Hepatocyte (in vitro differentiated cells): Measurements from ENCODE around the gene LTK. TPM values are rescaled to one million over a fixed set of nuclear protein-coding genes. Genes with fewer than 3 reads are reported as not detected.

Experiments used
- DNase-seq: peaks from one replicate; pipeline ENCODE4 v3.0.0-alpha.2; 2016; ENCODE audit warnings: low spot score
- H2AFZ ChIP-seq: fragments of 200-600 bp; sonication (generic); 2 replicates; pipeline ENCODE4 v1.6.0; 2016; ENCODE audit warnings: antibody characterized with exemption, mild to moderate bottlenecking
- H3K27ac ChIP-seq: fragments of 200-600 bp; sonication (generic); 2 replicates; pipeline ENCODE4 v1.5.1; 2016; ENCODE audit warnings: mild to moderate bottlenecking
- H3K27me3 ChIP-seq: fragments of 200-600 bp; sonication (generic); 2 replicates; pipeline ENCODE4 v1.6.1; 2016
- H3K36me3 ChIP-seq: fragments of 200-600 bp; sonication (generic); replicated peaks from 2 replicates; pipeline ENCODE4 v1.5.1; 2016; ENCODE audit warnings: low read depth; ENCODE audit not compliant: insufficient read depth
- H3K4me1 ChIP-seq: fragments of 200-600 bp; sonication (generic); 2 replicates; pipeline ENCODE4 v1.5.1; 2016; ENCODE audit warnings: mild to moderate bottlenecking, moderate library complexity; ENCODE audit not compliant: insufficient read depth
- H3K4me2 ChIP-seq: fragments of 200-600 bp; sonication (generic); 2 replicates; pipeline ENCODE4 v1.6.0; 2016
- H3K4me3 ChIP-seq: fragments of 200-600 bp; sonication (generic); 2 replicates; pipeline ENCODE4 v1.5.1; 2016; ENCODE audit warnings: mild to moderate bottlenecking
- H3K79me2 ChIP-seq: fragments of 200-600 bp; sonication (generic); 2 replicates; pipeline ENCODE4 v1.6.0; 2017; ENCODE audit warnings: mild to moderate bottlenecking
- H3K9me2 ChIP-seq: fragments of 200-600 bp; sonication (generic); replicated peaks from 2 replicates; pipeline ENCODE4 v1.6.0; 2017; ENCODE audit warnings: mild to moderate bottlenecking; ENCODE audit not compliant: insufficient read depth
- H3K9me3 ChIP-seq: fragments of 200-600 bp; sonication (generic); 2 replicates; pipeline ENCODE4 v1.5.1; 2016; ENCODE audit warnings: low read depth, mild to moderate bottlenecking
- H4K20me1 ChIP-seq: fragments of 200-600 bp; sonication (generic); 2 replicates; pipeline ENCODE4 v1.6.0; 2016; ENCODE audit warnings: mild to moderate bottlenecking; ENCODE audit not compliant: insufficient read depth, poor library complexity, severe bottlenecking
- EZH2 ChIP-seq: fragments of 200-600 bp; sonication (generic); IDR thresholded peaks from 2 replicates; pipeline ENCODE4 v1.6.1; 2016; ENCODE audit warnings: antibody characterized with exemption, mild to moderate bottlenecking, borderline replicate concordance
- EZH2phosphoT487 ChIP-seq: fragments of 200-600 bp; sonication (generic); IDR thresholded peaks from one replicate; pipeline ENCODE4 v1.6.1; 2018; ENCODE audit warnings: antibody characterized with exemption, mild to moderate bottlenecking, low read depth, moderate library complexity; ENCODE audit not compliant: unreplicated experiment, severe bottlenecking
- WGBS: methylation state at CpG from one replicate; pipeline ENCODE4 v1.1.6; 2016; ENCODE audit warnings: low lambda C conversion rate; ENCODE audit errors: missing lambda C conversion rate; 5-methylcytosine and 5-hydroxymethylcytosine counted together
- polyA plus RNA-seq: library from polyadenylated mRNA; unstranded; fragments of >200 nt; fragmentation: Nextera tagmentation; extraction: Ambion mirVana; gene quantifications from 2 replicates; pipeline ENCODE4 v1.2.1, GENCODE V29; 2016
- total RNA-seq: library from RNA; depleted of rRNA; stranded (reverse); fragments of >200 nt; gene quantifications from 2 replicates; pipeline ENCODE4 v1.2.3, GENCODE V29; 2014
- TF ChIP-seq, protein P1 (sequence below): fragments of 200-600 bp; sonication (generic); IDR thresholded peaks from 2 replicates; pipeline ENCODE4 v1.5.1; 2016; ENCODE audit warnings: antibody characterized with exemption, mild to moderate bottlenecking; ENCODE audit not compliant: poor library complexity

The LTK gene
- total and polyA plus RNA-seq, 2 experiments from 2014 or later = 0.83 to 1.2 TPM

GRCh38 chr15:41484937-41485625, 28.5 kb downstream of the LTK start:
- Histone ChIP-seq H3K4me1 (peaks cover 32% of the 10 kb centered on the region), H4K20me1 (no peaks in the 10 kb centered on the region), H3K27me3 (no peaks in the 10 kb centered on the region), H3K27ac (no peak overlapping the region), H3K36me3 (no peaks in the 10 kb centered on the region), H3K9me3 (no peaks in the 10 kb centered on the region), H3K79me2 (no peaks in the 10 kb centered on the region), H3K4me3 (no peak overlapping the region), H2AFZ (no peak overlapping the region), H3K4me2 (no peak overlapping the region), H3K9me2 (no peaks in the 10 kb centered on the region)
- TF ChIP-seq, protein P1, sequence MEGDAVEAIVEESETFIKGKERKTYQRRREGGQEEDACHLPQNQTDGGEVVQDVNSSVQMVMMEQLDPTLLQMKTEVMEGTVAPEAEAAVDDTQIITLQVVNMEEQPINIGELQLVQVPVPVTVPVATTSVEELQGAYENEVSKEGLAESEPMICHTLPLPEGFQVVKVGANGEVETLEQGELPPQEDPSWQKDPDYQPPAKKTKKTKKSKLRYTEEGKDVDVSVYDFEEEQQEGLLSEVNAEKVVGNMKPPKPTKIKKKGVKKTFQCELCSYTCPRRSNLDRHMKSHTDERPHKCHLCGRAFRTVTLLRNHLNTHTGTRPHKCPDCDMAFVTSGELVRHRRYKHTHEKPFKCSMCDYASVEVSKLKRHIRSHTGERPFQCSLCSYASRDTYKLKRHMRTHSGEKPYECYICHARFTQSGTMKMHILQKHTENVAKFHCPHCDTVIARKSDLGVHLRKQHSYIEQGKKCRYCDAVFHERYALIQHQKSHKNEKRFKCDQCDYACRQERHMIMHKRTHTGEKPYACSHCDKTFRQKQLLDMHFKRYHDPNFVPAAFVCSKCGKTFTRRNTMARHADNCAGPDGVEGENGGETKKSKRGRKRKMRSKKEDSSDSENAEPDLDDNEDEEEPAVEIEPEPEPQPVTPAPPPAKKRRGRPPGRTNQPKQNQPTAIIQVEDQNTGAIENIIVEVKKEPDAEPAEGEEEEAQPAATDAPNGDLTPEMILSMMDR = no peak
- TF ChIP-seq EZH2phosphoT487 = no peak
- TF ChIP-seq EZH2 = no peak
- 86% methylated on average over 11 of the region's 11 CpGs for WGBS
- DNase-seq = no peak

- Histone ChIP-seq H4K20me1 (no peaks in the 10 kb centered on the region), H3K27me3 (no peaks in the 10 kb centered on the region), H3K9me2 (no peaks in the 10 kb centered on the region), H3K27ac (peak overlapping the region; percentile 83), H3K9me3 (no peaks in the 10 kb centered on the region), H3K4me3 (no peak overlapping the region), H2AFZ (no peak overlapping the region), H3K4me2 (peak overlapping the region; percentile 59), H3K36me3 (peaks cover 2% of the 10 kb centered on the region), H3K4me1 (peaks cover 30% of the 10 kb centered on the region), H3K79me2 (no peaks in the 10 kb centered on the region)
- TF ChIP-seq EZH2phosphoT487 (no peak), EZH2 (no peak)
- TF ChIP-seq, protein P1 = no peak
- 100% methylated on average over 2 of the region's 2 CpGs for WGBS
- DNase-seq = no peak
These were observed 30.1 kb downstream of the LTK start for GRCh38 chr15:41483519-41483918.

DNA sequence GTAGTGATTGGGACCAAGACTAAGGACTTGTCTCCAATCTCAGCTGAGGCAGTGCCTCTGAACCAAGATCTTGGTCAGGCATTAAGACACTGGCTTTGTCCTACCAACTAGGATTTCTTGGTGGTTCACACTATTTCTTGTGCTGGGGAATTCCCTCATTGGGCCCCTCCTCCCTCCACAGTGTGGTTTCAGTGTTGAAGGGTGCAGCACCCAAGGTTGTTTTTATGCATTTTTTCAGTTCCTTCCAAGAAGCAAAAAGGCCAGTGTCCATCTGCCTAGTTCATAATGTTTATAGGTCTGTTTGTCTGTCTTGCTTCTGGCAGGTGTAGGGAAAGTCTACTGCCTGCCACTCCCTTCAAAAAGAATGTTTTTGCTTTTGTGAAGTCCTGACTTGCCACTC, 30.5 kb downstream of the LTK start:
- Histone ChIP-seq H3K36me3 (peaks cover 5% of the 10 kb centered on the region), H3K79me2 (no peaks in the 10 kb centered on the region), H3K4me3 (no peak overlapping the region), H4K20me1 (no peaks in the 10 kb centered on the region), H3K4me2 (peak overlapping the region; percentile 59), H3K4me1 (peaks cover 30% of the 10 kb centered on the region), H3K9me2 (no peaks in the 10 kb centered on the region), H3K9me3 (no peaks in the 10 kb centered on the region), H3K27ac (peak overlapping the region; percentile 83), H3K27me3 (no peaks in the 10 kb centered on the region), H2AFZ (no peak overlapping the region)
- DNase-seq = no peak
- TF ChIP-seq EZH2phosphoT487 (no peak), EZH2 (no peak)
- TF ChIP-seq, protein P1 = no peak
